ENCODE data around the gene MASP2.
"Not testable (repeated sequence)": the region's sequence is repeated elsewhere in the genome, so short reads cannot be mapped to it uniquely, and the experiment has no call there.

MASP2 gene

GRCh38 chr1:11037740-11038182, 9.3 kb downstream of the MASP2 start:
- peak; percentile 96 for TF ChIP-seq CTCF (IDR thresholded peaks at IDR 0.05; ENCODE audit: low read depth, low read length)
- in situ Hi-C loops (cut with HindIII; ENCODE audit: low sequenced_read_pairs): no loop called here
- H3K4me3 ChIP-seq (ENCODE audit: low read depth, low read length): no peak overlapping the region
- DNase-seq (ENCODE audit: low read depth, low spot score): peak; percentile 85

GRCh38 chr1:11037019-11037739, 9.9 kb downstream of the MASP2 start:
- in situ Hi-C loops (cut with HindIII; ENCODE audit: low sequenced_read_pairs); DNase-seq (ENCODE audit: low read depth, low spot score); H3K4me3 ChIP-seq (ENCODE audit: low read depth, low read length): not testable (repeated sequence)

- no peak for DNase-seq (ENCODE audit: low read depth, low spot score)
- in situ Hi-C loops (cut with HindIII; ENCODE audit: low sequenced_read_pairs): no loop called here
- no peak overlapping the region for H3K4me3 ChIP-seq (ENCODE audit: low read depth, low read length)
- no peak for TF ChIP-seq CTCF (IDR thresholded peaks at IDR 0.05; ENCODE audit: low read depth, low read length)
Measured at GRCh38 chr1:11031624-11032262, 15.3 kb downstream of the MASP2 start.

- no peak for TF ChIP-seq CTCF (IDR thresholded peaks at IDR 0.05; ENCODE audit: low read depth, low read length)
- H3K4me3 ChIP-seq (ENCODE audit: low read depth, low read length): no peak overlapping the region
- no peak for DNase-seq (ENCODE audit: low read depth, low spot score)
- in situ Hi-C loops (cut with HindIII; ENCODE audit: low sequenced_read_pairs): no loop called here
Measured at GRCh38 chr1:11030865-11031264, 16.2 kb downstream of the MASP2 start.

- in situ Hi-C loops (cut with HindIII; ENCODE audit: low sequenced_read_pairs): no loop called here
- TF ChIP-seq CTCF (IDR thresholded peaks at IDR 0.05; ENCODE audit: low read depth, low read length): no peak
- DNase-seq (ENCODE audit: low read depth, low spot score): no peak
- no peak overlapping the region for H3K4me3 ChIP-seq (ENCODE audit: low read depth, low read length)
Measured at GRCh38 chr1:11028018-11028417, 19.0 kb downstream of the MASP2 start.

GRCh38 chr1:11027316-11027715, 19.7 kb downstream of the MASP2 start:
- TF ChIP-seq CTCF (IDR thresholded peaks at IDR 0.05; ENCODE audit: low read depth, low read length): no peak
- in situ Hi-C loops (cut with HindIII; ENCODE audit: low sequenced_read_pairs): no loop called here

GRCh38 chr1:11026903-11027302, 20.1 kb downstream of the MASP2 start:
- in situ Hi-C loops (cut with HindIII; ENCODE audit: low sequenced_read_pairs): no loop called here
- TF ChIP-seq CTCF (IDR thresholded peaks at IDR 0.05; ENCODE audit: low read depth, low read length): no peak
- H3K4me3 ChIP-seq (ENCODE audit: low read depth, low read length): no peak overlapping the region
- no peak for DNase-seq (ENCODE audit: low read depth, low spot score)

More at GRCh38 chr1:11027316-11027715, 19.7 kb downstream of the MASP2 start:
- H3K4me3 ChIP-seq (ENCODE audit: low read depth, low read length): no peak overlapping the region
- no peak for DNase-seq (ENCODE audit: low read depth, low spot score)
